SK-N-SH (cell line): ENCODE results near the gene CBR1. TPM values are rescaled to one million over a fixed set of nuclear protein-coding genes. Genes with fewer than 3 reads are reported as not detected.

Experiments used
- CTCF ChIA-PET: fragments of 300-600, 350-600 bp; formaldehyde crosslinking; extraction: SDS; loops from one replicate; lab custom pipeline; 2021; lab: Yijun Ruan, JAX
- POLR2A ChIA-PET: fragments of 350-600 bp; sonication (Branson Sonifier 250); formaldehyde crosslinking; extraction: SDS; loops from one replicate; lab custom pipeline; 2020; ENCODE audit warnings: antibody characterized with exemption, inconsistent platforms; lab: Yijun Ruan, JAX
- DNase-seq: peaks from one replicate; pipeline ENCODE4 v3.0.0; 2012
- H2AFZ ChIP-seq: fragments of 200-600 bp; sonication (generic); 2 replicates; pipeline ENCODE4 v1.8.1; 2016; ENCODE audit warnings: antibody characterized with exemption, mild to moderate bottlenecking, low read depth
- H3F3A ChIP-seq: fragments of 200-600 bp; sonication (generic); replicated peaks from 2 replicates; pipeline ENCODE3; 2016; ENCODE audit warnings: antibody characterized with exemption, mild to moderate bottlenecking; ENCODE audit not compliant: insufficient read depth
- H3K27ac ChIP-seq, 2 experiments: fragments of 200-500 bp in 1 of 2; fragments of 200-600 bp in 1 of 2; sonication (Bioruptor generic) in 1 of 2; sonication (generic), shearing (Covaris generic) in 1 of 2; 2 replicates each; pipeline versions ENCODE4 v1.5.1 to v1.6.1; 2014 to 2016; ENCODE audit warnings: low read depth in 2 of 2, inconsistent platforms in 1 of 2, low read length in 1 of 2, mild to moderate bottlenecking in 1 of 2, mixed read lengths in 1 of 2
- H3K27me3 ChIP-seq: fragments of 200-600 bp; sonication (generic), shearing (Covaris generic); 2 replicates; pipeline ENCODE4 v1.6.1; 2016; ENCODE audit warnings: mixed run types; ENCODE audit not compliant: insufficient read depth
- H3K36me3 ChIP-seq, 2 experiments: fragments of 200-500 bp in 1 of 2; fragments of 200-600 bp in 1 of 2; sonication (Bioruptor generic) in 1 of 2; sonication (generic) in 1 of 2; replicated peaks in 1 of 2; 2 replicates each; pipeline versions ENCODE3 to v1.5.1; 2014 to 2016; ENCODE audit warnings: low read length in 1 of 2, mild to moderate bottlenecking in 1 of 2; ENCODE audit not compliant: insufficient read depth in 2 of 2, control insufficient read depth in 1 of 2
- H3K4me1 ChIP-seq, 2 experiments: fragments of 200-500 bp in 1 of 2; fragments of 200-600 bp in 1 of 2; sonication (Bioruptor generic) in 1 of 2; sonication (generic), shearing (Covaris generic) in 1 of 2; 2 replicates each; pipeline versions ENCODE4 v1.5.1 to v1.6.1; 2014 to 2016; ENCODE audit warnings: low read depth in 1 of 2, low read length in 1 of 2, mixed run types in 1 of 2; ENCODE audit not compliant: insufficient read depth in 2 of 2, control insufficient read depth in 1 of 2
- H3K4me2 ChIP-seq: fragments of 200-600 bp; sonication (generic), shearing (Covaris generic); 2 replicates; pipeline ENCODE4 v1.6.1; 2017; ENCODE audit warnings: mixed run types
- H3K4me3 ChIP-seq, 2 experiments: fragments of 200-500 bp in 1 of 2; fragments of 200-600 bp in 1 of 2; sonication (Bioruptor generic) in 1 of 2; sonication (generic), shearing (Covaris generic) in 1 of 2; 2 replicates each; pipeline versions ENCODE4 v1.5.1 to v1.8.1; 2014 to 2016; ENCODE audit warnings: low read depth in 2 of 2, inconsistent platforms in 1 of 2, low read length in 1 of 2, mild to moderate bottlenecking in 1 of 2, mixed read lengths in 1 of 2, moderate library complexity in 1 of 2
- H3K79me2 ChIP-seq: fragments of 200-600 bp; sonication (generic); 2 replicates; pipeline ENCODE4 v1.8.1; 2017; ENCODE audit warnings: mild to moderate bottlenecking; ENCODE audit not compliant: insufficient read depth
- H3K9ac ChIP-seq: fragments of 200-600 bp; sonication (generic); 2 replicates; pipeline ENCODE4 v1.6.1; 2017; ENCODE audit warnings: mixed run types
- H3K9me2 ChIP-seq: fragments of 200-600 bp; sonication (generic); 2 replicates; pipeline ENCODE4 v1.6.1; 2017; ENCODE audit warnings: mixed run types
- H3K9me3 ChIP-seq: fragments of 200-600 bp; sonication (generic); 2 replicates; pipeline ENCODE4 v1.6.1; 2017; ENCODE audit warnings: mixed run types, mild to moderate bottlenecking, moderate library complexity
- H4K20me1 ChIP-seq: fragments of 200-600 bp; sonication (generic); 2 replicates; pipeline ENCODE4 v1.6.1; 2017; ENCODE audit warnings: mild to moderate bottlenecking, mixed run types; ENCODE audit not compliant: insufficient read depth
- CHD2 ChIP-seq: fragments of 150-350 bp; IDR thresholded peaks from 2 replicates; pipeline ENCODE4 v1.6.1; 2018; ENCODE audit warnings: low read length; ENCODE audit not compliant: partially characterized antibody
- ELF1 ChIP-seq: IDR thresholded peaks from 2 replicates; pipeline ENCODE4 v1.4.0; 2012
- EP300 ChIP-seq, 2 experiments: IDR thresholded peaks; 2 replicates each; pipeline versions ENCODE4 v1.4.0 to v1.6.1; 2012; ENCODE audit warnings: borderline replicate concordance in 1 of 2, low read depth in 1 of 2, low read length in 1 of 2
- EZH2phosphoT487 ChIP-seq: fragments of 200-600 bp; sonication (generic); IDR thresholded peaks from 2 replicates; pipeline ENCODE4 v1.6.1; 2017; ENCODE audit warnings: low read depth, mixed run types, mild to moderate bottlenecking, antibody characterized with exemption, moderate library complexity, borderline replicate concordance
- FOSL2 ChIP-seq: IDR thresholded peaks from 2 replicates; pipeline ENCODE4 v1.4.0; 2012; ENCODE audit warnings: low read depth, mild to moderate bottlenecking, moderate library complexity, borderline replicate concordance
- FOXJ3 ChIP-seq: sonication (generic); formaldehyde crosslinking; IDR thresholded peaks from 2 replicates; pipeline ENCODE4 v1.5.1; 2020; ENCODE audit warnings: mild to moderate bottlenecking, missing genetic modification reagents
- GABPA ChIP-seq: IDR thresholded peaks from 2 replicates; pipeline ENCODE4 v1.4.0; 2012; ENCODE audit warnings: low read depth, mild to moderate bottlenecking
- GATA2 ChIP-seq: sonication (generic); formaldehyde crosslinking; IDR thresholded peaks from 2 replicates; pipeline ENCODE4 v1.5.0; 2020; ENCODE audit warnings: mild to moderate bottlenecking, missing genetic modification reagents
- MEF2A ChIP-seq: IDR thresholded peaks from 2 replicates; pipeline ENCODE4 v1.4.0; 2012; ENCODE audit warnings: low read depth, borderline replicate concordance
- NFIC ChIP-seq: IDR thresholded peaks from 2 replicates; pipeline ENCODE4 v1.4.0; 2012; ENCODE audit warnings: borderline replicate concordance
- NRF1 ChIP-seq: IDR thresholded peaks from 2 replicates; pipeline ENCODE4 v1.6.1; 2012; ENCODE audit warnings: low read depth, mild to moderate bottlenecking, low read length
- POLR2AphosphoS5 ChIP-seq: IDR thresholded peaks from 2 replicates; pipeline ENCODE4 v1.6.1; 2012; ENCODE audit warnings: low read depth, low read length
- RAD21 ChIP-seq: IDR thresholded peaks from 2 replicates; pipeline ENCODE4 v1.6.1; 2012; ENCODE audit warnings: mild to moderate bottlenecking, low read length
- RCOR1 ChIP-seq: fragments of 150-350 bp; IDR thresholded peaks from 2 replicates; pipeline ENCODE4 v1.6.1; 2017; ENCODE audit warnings: antibody characterized with exemption, low read length
- RFX5 ChIP-seq: IDR thresholded peaks from 2 replicates; pipeline ENCODE4 v1.6.1; 2012; ENCODE audit warnings: mild to moderate bottlenecking, improper control_type of control experiment, low read length
- RXRA ChIP-seq: IDR thresholded peaks from 2 replicates; pipeline ENCODE4 v1.4.0; 2012; ENCODE audit warnings: low read depth, mild to moderate bottlenecking, borderline replicate concordance
- SIN3A ChIP-seq: IDR thresholded peaks from 2 replicates; pipeline ENCODE4 v1.6.1; 2012; ENCODE audit warnings: low read depth, mild to moderate bottlenecking, low read length, moderate library complexity, borderline replicate concordance
- SMC3 ChIP-seq: IDR thresholded peaks from 2 replicates; pipeline ENCODE4 v1.6.1; 2012; ENCODE audit warnings: low read depth, low read length, improper control_type of control experiment
- TAF1 ChIP-seq: IDR thresholded peaks from 2 replicates; pipeline ENCODE4 v1.6.1; 2012; ENCODE audit warnings: low read depth, mild to moderate bottlenecking, low read length, moderate library complexity, borderline replicate concordance
- TCF12 ChIP-seq: IDR thresholded peaks from 2 replicates; pipeline ENCODE4 v1.4.0; 2012
- TEAD4 ChIP-seq: IDR thresholded peaks from 2 replicates; pipeline ENCODE4 v1.4.0; 2012; ENCODE audit warnings: mild to moderate bottlenecking, borderline replicate concordance; ENCODE audit not compliant: insufficient read depth
- YY1 ChIP-seq: IDR thresholded peaks from 2 replicates; pipeline ENCODE4 v1.4.0; 2012; ENCODE audit warnings: low read depth, mild to moderate bottlenecking
- WGBS: methylation state at CpG from one replicate; pipeline ENCODE4 v1.1.6; 2017; ENCODE audit warnings: low lambda C conversion rate; 5-methylcytosine and 5-hydroxymethylcytosine counted together
- polyA plus RNA-seq, 3 experiments: library from polyadenylated mRNA; depleted of rRNA; stranded (reverse); fragments of >200 nt; gene quantifications; 2 replicates each; pipeline ENCODE4 v1.2.3, GENCODE V29; 2012
- TF ChIP-seq, protein P1 (sequence below): IDR thresholded peaks from 2 replicates; pipeline ENCODE4; 2012
- TF ChIP-seq, protein P2 (sequence below): IDR thresholded peaks from 2 replicates; pipeline ENCODE4 v1.4.0; 2012; ENCODE audit warnings: low read depth
- TF ChIP-seq, protein P3 (sequence below): fragments of 200-600 bp; sonication (generic); IDR thresholded peaks from 2 replicates; pipeline ENCODE4 v1.6.1; 2017; ENCODE audit warnings: antibody characterized with exemption, mild to moderate bottlenecking, moderate library complexity

The CBR1 gene
- polyA plus RNA-seq, 1 of the 3 experiments (the other 2 are of a cell fraction), result 136 TPM

DNA sequence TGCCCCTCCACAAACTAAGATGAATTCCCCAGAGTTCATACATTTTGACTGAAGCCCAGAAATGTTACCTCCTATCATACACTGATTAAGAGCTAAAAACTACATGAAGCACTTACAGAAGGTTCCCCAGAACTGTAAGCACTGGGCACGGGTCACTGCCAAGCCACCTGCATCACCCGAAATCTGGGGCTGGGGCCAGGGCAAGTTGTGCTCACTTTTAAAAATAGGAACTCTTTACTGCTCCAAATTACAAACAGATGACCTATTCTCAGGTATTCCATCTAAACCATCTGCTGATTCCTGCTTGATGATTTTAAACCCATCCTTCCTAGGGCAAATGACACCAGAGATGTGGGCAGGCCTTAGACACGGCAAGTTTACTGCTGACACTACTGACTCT is 14.3 kb upstream of the CBR1 start:
- peaks cover 0 to 2% of the 10 kb centered on the region in 2 experiments; a peak in 3 of 4 replicates for H3K4me1 ChIP-seq
- H3F3A ChIP-seq, result peaks cover 11% of the 10 kb centered on the region
- H3K4me2 ChIP-seq, result no peak overlapping the region
- H3K79me2 ChIP-seq, result peaks cover 22% of the 10 kb centered on the region
- H3K4me3 ChIP-seq, result no peak overlapping the region
- H2AFZ ChIP-seq, result no peak overlapping the region
- 100% methylated on average over 3 of the region's 3 CpGs for WGBS
- peaks cover 65 to 68% of the 10 kb centered on the region in 2 experiments for H3K36me3 ChIP-seq
- H3K9me3 ChIP-seq, result no peaks in the 10 kb centered on the region
- no peak overlapping the region for H3K27ac ChIP-seq
- H4K20me1 ChIP-seq, result no peaks in the 10 kb centered on the region
- no peak for DNase-seq
- ChIA-PET CTCF (interaction anchor here (1.0 kb wide), 1 partner anchor 20 kb away, joined by 3 read pairs; no protein-coding TSS in a partner anchor), POLR2A (no interaction called here)
- no peak overlapping the region for H3K9ac ChIP-seq
- no peaks in the 10 kb centered on the region for H3K9me2 ChIP-seq
- TF ChIP-seq RFX5 (no peak), NFIC (no peak), EP300 (IDR thresholded peaks at IDR 0.05; ENCODE audit: borderline replicate concordance in 1 of 2, low read depth in 1 of 2, low read length in 1 of 2) (no peak), MEF2A (no peak), RXRA (no peak), SIN3A (no peak), FOXJ3 (CRISPR knock-in tag) (no peak), RCOR1 (no peak), FOSL2 (no peak), TCF12 (no peak), CHD2 (no peak), YY1 (no peak), TAF1 (no peak), TEAD4 (no peak), NRF1 (no peak), RAD21 (no peak), GABPA (no peak)
- TF ChIP-seq, protein P1, sequence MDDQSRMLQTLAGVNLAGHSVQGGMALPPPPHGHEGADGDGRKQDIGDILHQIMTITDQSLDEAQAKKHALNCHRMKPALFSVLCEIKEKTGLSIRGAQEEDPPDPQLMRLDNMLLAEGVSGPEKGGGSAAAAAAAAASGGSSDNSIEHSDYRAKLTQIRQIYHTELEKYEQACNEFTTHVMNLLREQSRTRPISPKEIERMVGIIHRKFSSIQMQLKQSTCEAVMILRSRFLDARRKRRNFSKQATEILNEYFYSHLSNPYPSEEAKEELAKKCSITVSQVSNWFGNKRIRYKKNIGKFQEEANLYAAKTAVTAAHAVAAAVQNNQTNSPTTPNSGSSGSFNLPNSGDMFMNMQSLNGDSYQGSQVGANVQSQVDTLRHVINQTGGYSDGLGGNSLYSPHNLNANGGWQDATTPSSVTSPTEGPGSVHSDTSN, result no peak
- H3K27me3 ChIP-seq, result no peaks in the 10 kb centered on the region

- H3K9me3 ChIP-seq, result no peaks in the 10 kb centered on the region
- H2AFZ ChIP-seq, result peak overlapping the region; percentile 91
- H3K27me3 ChIP-seq, result no peaks in the 10 kb centered on the region
- ChIA-PET CTCF (interaction anchor here (1.0 to 2.1 kb wide), 7 partner anchors 14 to 65 kb away, joined by 3 to 12 read pairs (median 4); no protein-coding TSS in a partner anchor), POLR2A (interaction anchor here (0.6 to 2.6 kb wide), 7 partner anchors 9 to 326 kb away, joined by 3 to 33 read pairs (median 3); partner anchors contain the start of genes CBR1 and MORC3)
- DNase-seq, result peak; percentile 78
- peaks cover 0 to 6% of the 10 kb centered on the region in 2 experiments; a peak in 3 of 4 replicates for H3K4me1 ChIP-seq
- H3K4me3 ChIP-seq, result peak overlapping the region; percentile 82 to 83
- H3K9me2 ChIP-seq, result no peaks in the 10 kb centered on the region
- 3% methylated on average over 17 of the region's 34 CpGs for WGBS
- peaks cover 11% of the 10 kb centered on the region for H3F3A ChIP-seq
- peak overlapping the region; percentile 88 for H3K4me2 ChIP-seq
- peaks cover 31 to 37% of the 10 kb centered on the region in 2 experiments for H3K36me3 ChIP-seq
- peaks cover 22% of the 10 kb centered on the region for H3K79me2 ChIP-seq
- H3K27ac ChIP-seq, result peak overlapping the region; percentile 89 to 98
- H3K9ac ChIP-seq, result peak overlapping the region; percentile 67
- H4K20me1 ChIP-seq, result no peaks in the 10 kb centered on the region
- TF ChIP-seq, protein P1, result no peak
- TF ChIP-seq GATA2 (CRISPR knock-in tag) (no peak), YY1 (no peak), TAF1 (no peak), EZH2phosphoT487 (no peak), POLR2AphosphoS5 (no peak), TCF12 (no peak), TEAD4 (no peak), ELF1 (no peak), SMC3 (0 out of 2 replicates have a peak, but pooled peaks have one; percentile 19), NRF1 (no peak)
- TF ChIP-seq, protein P2, sequence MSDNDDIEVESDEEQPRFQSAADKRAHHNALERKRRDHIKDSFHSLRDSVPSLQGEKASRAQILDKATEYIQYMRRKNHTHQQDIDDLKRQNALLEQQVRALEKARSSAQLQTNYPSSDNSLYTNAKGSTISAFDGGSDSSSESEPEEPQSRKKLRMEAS, result peak; percentile 43; the same call in 1 of the 2 replicates
- TF ChIP-seq, protein P3, sequence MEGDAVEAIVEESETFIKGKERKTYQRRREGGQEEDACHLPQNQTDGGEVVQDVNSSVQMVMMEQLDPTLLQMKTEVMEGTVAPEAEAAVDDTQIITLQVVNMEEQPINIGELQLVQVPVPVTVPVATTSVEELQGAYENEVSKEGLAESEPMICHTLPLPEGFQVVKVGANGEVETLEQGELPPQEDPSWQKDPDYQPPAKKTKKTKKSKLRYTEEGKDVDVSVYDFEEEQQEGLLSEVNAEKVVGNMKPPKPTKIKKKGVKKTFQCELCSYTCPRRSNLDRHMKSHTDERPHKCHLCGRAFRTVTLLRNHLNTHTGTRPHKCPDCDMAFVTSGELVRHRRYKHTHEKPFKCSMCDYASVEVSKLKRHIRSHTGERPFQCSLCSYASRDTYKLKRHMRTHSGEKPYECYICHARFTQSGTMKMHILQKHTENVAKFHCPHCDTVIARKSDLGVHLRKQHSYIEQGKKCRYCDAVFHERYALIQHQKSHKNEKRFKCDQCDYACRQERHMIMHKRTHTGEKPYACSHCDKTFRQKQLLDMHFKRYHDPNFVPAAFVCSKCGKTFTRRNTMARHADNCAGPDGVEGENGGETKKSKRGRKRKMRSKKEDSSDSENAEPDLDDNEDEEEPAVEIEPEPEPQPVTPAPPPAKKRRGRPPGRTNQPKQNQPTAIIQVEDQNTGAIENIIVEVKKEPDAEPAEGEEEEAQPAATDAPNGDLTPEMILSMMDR, result no peak
These were observed 10.0 kb upstream of the CBR1 start for GRCh38 chr21:36059823-36060158.
